ENCODE data around the gene SPAAR.
"Not testable (repeated sequence)": the region's sequence is repeated elsewhere in the genome, so short reads cannot be mapped to it uniquely, and the experiment has no call there.

SPAAR gene

GRCh38 chr9:35909274-35909673 lies at the start of gene SPAAR:
Gene SPAAR (plus strand): TSS chr9:35909490. CDS start chr9:35910464, 974 bp downstream.
- no peak for DNase-seq

GRCh38 chr9:35859990-35860339 lies 49.3 kb upstream of the SPAAR start:
- DNase-seq, result no peak

- DNase-seq, result no peak
Measured at GRCh38 chr9:35861161-35861897, 48.0 kb upstream of the SPAAR start.

GRCh38 chr9:35862328-35862727 lies 47.0 kb upstream of the SPAAR start:
- no peak for DNase-seq

- no peak for DNase-seq
Measured at GRCh38 chr9:35863583-35863982, 45.7 kb upstream of the SPAAR start.

- DNase-seq, result no peak
Measured at GRCh38 chr9:35864695-35865255, 44.5 kb upstream of the SPAAR start.

GRCh38 chr9:35867538-35867937 lies 41.8 kb upstream of the SPAAR start:
- DNase-seq, result no peak

- no peak for DNase-seq
Measured at GRCh38 chr9:35868933-35869332, 40.4 kb upstream of the SPAAR start.

- no peak for DNase-seq
Measured at GRCh38 chr9:35869621-35870216, 39.6 kb upstream of the SPAAR start.

- DNase-seq, result no peak
Measured at GRCh38 chr9:35870351-35870923, 38.9 kb upstream of the SPAAR start, which contains the start of gene OR13J1. Gene OR13J1 (minus strand): TSS chr9:35870401. CDS start chr9:35870401, 0 bp downstream.

- DNase-seq, result no peak
Measured at GRCh38 chr9:35871545-35871944, 37.7 kb upstream of the SPAAR start.

GRCh38 chr9:35872505-35872904 lies 36.8 kb upstream of the SPAAR start:
- no peak for DNase-seq

GRCh38 chr9:35882263-35882848 lies 26.9 kb upstream of the SPAAR start:
- peak in 52 of 56 donors; percentile 8 to 90 (median 59) for DNase-seq

- DNase-seq, result no peak
Measured at GRCh38 chr9:35882996-35883395, 26.3 kb upstream of the SPAAR start.

GRCh38 chr9:35884908-35885307 lies 24.4 kb upstream of the SPAAR start:
- DNase-seq, result not testable (repeated sequence)

GRCh38 chr9:35891646-35892045 lies 17.6 kb upstream of the SPAAR start:
- no peak for DNase-seq

- no peak for DNase-seq
Measured at GRCh38 chr9:35892051-35892450, 17.2 kb upstream of the SPAAR start.

GRCh38 chr9:35896570-35896969 lies 12.7 kb upstream of the SPAAR start:
- no peak for DNase-seq

GRCh38 chr9:35897376-35898099 lies 11.8 kb upstream of the SPAAR start:
- DNase-seq, result not testable (repeated sequence)

- no peak for DNase-seq
Measured at GRCh38 chr9:35898337-35898736, 11.0 kb upstream of the SPAAR start.

- no peak for DNase-seq
Measured at GRCh38 chr9:35899021-35899420, 10.3 kb upstream of the SPAAR start.
